Trophoblast cell (in vitro differentiated cells and primary cell): ENCODE results near the gene SNRNP40.

Source experiments
- DNase-seq, 2 donors: peaks; one replicate each; pipeline ENCODE4 v3.0.0-alpha.2; 2016
- H2AFZ ChIP-seq: 2 replicates; pipeline ENCODE4 v1.6.1; 2013; ENCODE audit warnings: low read length, moderate library complexity, mild to moderate bottlenecking; ENCODE audit not compliant: insufficient read depth, poor library complexity
- H2AK5ac ChIP-seq: 2 replicates; pipeline ENCODE4 v1.6.1; 2013; ENCODE audit warnings: mild to moderate bottlenecking, low read length
- H2BK120ac ChIP-seq: 2 replicates; pipeline ENCODE4 v1.6.1; 2013; ENCODE audit warnings: low read length, mild to moderate bottlenecking, moderate library complexity; ENCODE audit not compliant: insufficient read depth, poor library complexity
- H2BK12ac ChIP-seq: 2 replicates; pipeline ENCODE4 v1.6.1; 2013; ENCODE audit warnings: mild to moderate bottlenecking, low read length, moderate library complexity
- H2BK5ac ChIP-seq: 2 replicates; pipeline ENCODE4 v1.6.1; 2013; ENCODE audit warnings: low read length, low read depth, moderate library complexity, mild to moderate bottlenecking; ENCODE audit not compliant: poor library complexity
- H3K14ac ChIP-seq: 2 replicates; pipeline ENCODE4 v1.6.1; 2013; ENCODE audit warnings: mild to moderate bottlenecking, low read length
- H3K18ac ChIP-seq: 2 replicates; pipeline ENCODE4 v1.6.1; 2013; ENCODE audit warnings: mild to moderate bottlenecking, low read length
- H3K23ac ChIP-seq: 2 replicates; pipeline ENCODE4 v1.6.1; 2013; ENCODE audit warnings: low read length
- H3K27ac ChIP-seq: 2 replicates; pipeline ENCODE4 v1.5.1; 2013; ENCODE audit warnings: low read depth, mild to moderate bottlenecking, inconsistent platforms, low read length, moderate library complexity
- H3K27me3 ChIP-seq: 2 replicates; pipeline ENCODE4 v1.6.1; 2013; ENCODE audit warnings: inconsistent platforms, mild to moderate bottlenecking, low read length, moderate library complexity; ENCODE audit not compliant: insufficient read depth
- H3K36me3 ChIP-seq, 2 experiments: 1 replicate in 1 of 2; 2 replicates in 1 of 2; pipeline ENCODE4 v1.6.1; 2013; ENCODE audit warnings: low read length in 2 of 2, mild to moderate bottlenecking in 2 of 2, moderate library complexity in 1 of 2; ENCODE audit not compliant: insufficient read depth in 2 of 2, control insufficient read depth in 1 of 2
- H3K4ac ChIP-seq: 2 replicates; pipeline ENCODE4 v1.6.1; 2013; ENCODE audit warnings: low read depth, mild to moderate bottlenecking, low read length, moderate library complexity
- H3K4me1 ChIP-seq, 2 experiments: 1 replicate in 1 of 2; 2 replicates in 1 of 2; pipeline ENCODE4 v1.6.1; 2013; ENCODE audit warnings: low read length in 2 of 2, mild to moderate bottlenecking in 2 of 2, moderate library complexity in 1 of 2; ENCODE audit not compliant: insufficient read depth in 2 of 2, control insufficient read depth in 1 of 2
- H3K4me2 ChIP-seq: 2 replicates; pipeline ENCODE4 v1.6.1; 2013; ENCODE audit warnings: inconsistent platforms, mild to moderate bottlenecking, low read length, moderate library complexity
- H3K4me3 ChIP-seq: 2 replicates; pipeline ENCODE4 v1.5.1; 2013; ENCODE audit warnings: mild to moderate bottlenecking, low read depth, low read length, inconsistent platforms
- H3K79me1 ChIP-seq: one replicate; pipeline ENCODE4 v1.6.1; 2013; ENCODE audit warnings: low read length
- H3K79me2 ChIP-seq: 2 replicates; pipeline ENCODE4 v1.6.1; 2013; ENCODE audit warnings: low read length, mild to moderate bottlenecking; ENCODE audit not compliant: control insufficient read depth, insufficient read depth, poor library complexity
- H3K9ac ChIP-seq: 2 replicates; pipeline ENCODE4 v1.6.1; 2013; ENCODE audit warnings: mild to moderate bottlenecking, low read length
- H3K9me3 ChIP-seq: 2 replicates; pipeline ENCODE4 v1.6.1; 2013; ENCODE audit warnings: low read depth, mild to moderate bottlenecking, control low read depth, inconsistent platforms, low read length; ENCODE audit not compliant: insufficient read depth
- H4K12ac ChIP-seq: 2 replicates; pipeline ENCODE4 v1.6.1; 2013; ENCODE audit warnings: low read depth, mild to moderate bottlenecking, low read length, moderate library complexity
- H4K8ac ChIP-seq: 2 replicates; pipeline ENCODE4 v1.6.1; 2013; ENCODE audit warnings: low read depth, mild to moderate bottlenecking, low read length, moderate library complexity
- H4K91ac ChIP-seq: one replicate; pipeline ENCODE4 v1.6.1; 2013; ENCODE audit warnings: low read depth, mild to moderate bottlenecking, low read length, moderate library complexity
- WGBS: extraction: QIAGEN DNeasy Blood & Tissue Kit; methylation state at CpG from one replicate; pipeline ENCODE4 v1.1.7; 2013; ENCODE audit warnings: missing lambda C conversion rate; ENCODE audit not compliant: insufficient read length, insufficient coverage; ENCODE audit errors: extremely low coverage; 5-methylcytosine and 5-hydroxymethylcytosine counted together

The SNRNP40 gene

GRCh38 chr1:31234870-31235269, 61.7 kb downstream of the SNRNP40 start:
- Histone ChIP-seq H3K27ac (no peak overlapping the region), H2AK5ac (no peak overlapping the region), H3K4me3 (no peak overlapping the region), H3K36me3 (no peaks in the 10 kb centered on the region), H2BK12ac (no peak overlapping the region), H2AFZ (no peak overlapping the region), H4K91ac (no peak overlapping the region), H3K79me2 (no peaks in the 10 kb centered on the region), H2BK120ac (no peak overlapping the region), H3K9me3 (peaks cover 3% of the 10 kb centered on the region), H4K8ac (no peak overlapping the region), H3K9ac (no peak overlapping the region), H3K27me3 (peaks cover 16% of the 10 kb centered on the region), H3K18ac (no peak overlapping the region), H4K12ac (no peak overlapping the region), H3K4me2 (no peak overlapping the region), H3K14ac (no peak overlapping the region), H3K4ac (no peak overlapping the region), H2BK5ac (no peak overlapping the region), H3K23ac (no peak overlapping the region), H3K4me1 (peaks cover 0 to 3% of the 10 kb centered on the region in 2 experiments), H3K79me1 (no peaks in the 10 kb centered on the region)
- DNase-seq, result no peak
- no CpG with 5 or more reads among the region's 4 CpGs for WGBS

GRCh38 chr1:31234123-31234708, 62.4 kb downstream of the SNRNP40 start:
- peaks cover 0 to 3% of the 10 kb centered on the region in 2 experiments for H3K4me1 ChIP-seq
- H3K36me3 ChIP-seq, result no peaks in the 10 kb centered on the region
- no CpG with 5 or more reads among the region's 12 CpGs for WGBS
- H2AK5ac ChIP-seq, result no peak overlapping the region
- H3K23ac ChIP-seq, result no peak overlapping the region
- no peak overlapping the region for H2BK12ac ChIP-seq
- no peak overlapping the region for H2AFZ ChIP-seq
- H4K12ac ChIP-seq, result no peak overlapping the region
- H2BK5ac ChIP-seq, result no peak overlapping the region
- no peak overlapping the region for H4K91ac ChIP-seq
- H3K4me2 ChIP-seq, result no peak overlapping the region
- H3K27me3 ChIP-seq, result peaks cover 13% of the 10 kb centered on the region
- DNase-seq, result no peak
- H3K79me2 ChIP-seq, result no peaks in the 10 kb centered on the region
- peaks cover 3% of the 10 kb centered on the region for H3K9me3 ChIP-seq
- no peak overlapping the region for H4K8ac ChIP-seq
- H3K4ac ChIP-seq, result no peak overlapping the region
- H3K14ac ChIP-seq, result no peak overlapping the region
- H3K27ac ChIP-seq, result no peak overlapping the region
- no peaks in the 10 kb centered on the region for H3K79me1 ChIP-seq
- H3K4me3 ChIP-seq, result no peak overlapping the region
- no peak overlapping the region for H2BK120ac ChIP-seq
- no peak overlapping the region for H3K9ac ChIP-seq
- H3K18ac ChIP-seq, result no peak overlapping the region

- Histone ChIP-seq H2AFZ (no peak overlapping the region), H2AK5ac (no peak overlapping the region), H3K23ac (no peak overlapping the region), H3K79me2 (no peaks in the 10 kb centered on the region), H3K27me3 (no peaks in the 10 kb centered on the region), H3K36me3 (no peaks in the 10 kb centered on the region), H3K9ac (no peak overlapping the region), H3K27ac (no peak overlapping the region), H3K79me1 (no peaks in the 10 kb centered on the region), H2BK120ac (no peak overlapping the region), H4K12ac (no peak overlapping the region), H3K4me3 (no peak overlapping the region), H3K14ac (no peak overlapping the region), H4K8ac (no peak overlapping the region), H3K4ac (no peak overlapping the region), H2BK5ac (no peak overlapping the region), H4K91ac (no peak overlapping the region), H3K9me3 (no peaks in the 10 kb centered on the region), H3K4me2 (no peak overlapping the region), H2BK12ac (no peak overlapping the region), H3K18ac (no peak overlapping the region), H3K4me1 (no peaks in the 10 kb centered on the region)
- WGBS, result no CpG with 5 or more reads among the region's 2 CpGs
- DNase-seq, result no peak
Measured at GRCh38 chr1:31232689-31233088, 63.9 kb downstream of the SNRNP40 start.

GRCh38 chr1:31231802-31232201, 64.8 kb downstream of the SNRNP40 start:
- Histone ChIP-seq H3K9ac (no peak overlapping the region), H3K4me2 (no peak overlapping the region), H3K27ac (no peak overlapping the region), H3K36me3 (no peaks in the 10 kb centered on the region), H4K12ac (no peak overlapping the region), H3K79me1 (no peaks in the 10 kb centered on the region), H2BK12ac (no peak overlapping the region), H3K27me3 (no peaks in the 10 kb centered on the region), H3K18ac (no peak overlapping the region), H2BK5ac (no peak overlapping the region), H3K14ac (no peak overlapping the region), H4K8ac (no peak overlapping the region), H2AK5ac (no peak overlapping the region), H4K91ac (no peak overlapping the region), H3K4me3 (no peak overlapping the region), H3K79me2 (no peaks in the 10 kb centered on the region), H3K9me3 (no peaks in the 10 kb centered on the region), H3K23ac (no peak overlapping the region), H2AFZ (no peak overlapping the region), H3K4ac (no peak overlapping the region), H2BK120ac (no peak overlapping the region), H3K4me1 (no peaks in the 10 kb centered on the region)
- WGBS, result no CpG with 5 or more reads among the region's 5 CpGs
- no peak for DNase-seq
